HK-2 (cell line): ENCODE measurements around the gene IRAK2.
A peak's percentile ranks its signal among the peaks of the same experiment; 100 is the strongest.

ENCODE experiments used
- DNase-seq: peaks from one replicate; pipeline ENCODE4 v3.0.0-alpha.2; 2018; ENCODE audit not compliant: unreplicated experiment

The IRAK2 gene

GRCh38 chr3:10189557-10190354, 25.0 kb downstream of the IRAK2 start:
- no peak for DNase-seq

DNA sequence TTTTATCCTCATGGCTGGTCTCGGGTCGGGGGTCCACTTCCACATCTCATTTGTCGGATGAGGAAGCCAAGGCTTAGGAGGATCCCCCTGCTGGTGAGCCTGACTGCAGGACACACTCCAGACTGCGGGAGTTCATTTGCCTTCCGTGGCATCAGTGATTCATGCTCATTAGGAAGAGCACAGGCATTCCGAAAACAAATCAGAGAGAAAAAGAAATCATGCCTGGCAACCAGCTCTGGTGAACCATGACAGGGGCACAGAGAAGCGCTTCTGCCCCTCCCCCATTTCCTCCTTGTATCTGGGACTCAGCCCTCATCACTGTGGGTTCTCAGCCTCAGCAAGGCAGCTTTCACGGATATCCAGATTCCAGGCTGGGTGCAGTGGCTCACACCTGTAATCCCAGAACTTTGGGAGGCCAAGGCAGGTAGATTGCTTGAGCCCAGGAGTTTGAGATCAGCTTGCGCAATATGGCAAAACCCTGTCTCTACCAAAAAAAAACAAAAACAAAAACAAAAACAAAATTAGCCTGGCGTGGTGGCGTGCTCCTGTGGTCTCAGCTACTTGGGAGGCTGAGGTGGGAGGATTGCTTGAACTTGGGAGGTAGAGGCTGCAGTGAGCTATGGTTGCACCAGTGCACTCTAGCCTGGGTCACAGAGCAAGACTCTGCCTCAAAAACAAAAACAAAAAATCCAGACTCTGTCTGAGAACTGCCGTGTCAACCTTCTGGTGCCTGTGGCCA, 28.4 kb downstream of the IRAK2 start:
- DNase-seq, result peak; percentile 82

DNA sequence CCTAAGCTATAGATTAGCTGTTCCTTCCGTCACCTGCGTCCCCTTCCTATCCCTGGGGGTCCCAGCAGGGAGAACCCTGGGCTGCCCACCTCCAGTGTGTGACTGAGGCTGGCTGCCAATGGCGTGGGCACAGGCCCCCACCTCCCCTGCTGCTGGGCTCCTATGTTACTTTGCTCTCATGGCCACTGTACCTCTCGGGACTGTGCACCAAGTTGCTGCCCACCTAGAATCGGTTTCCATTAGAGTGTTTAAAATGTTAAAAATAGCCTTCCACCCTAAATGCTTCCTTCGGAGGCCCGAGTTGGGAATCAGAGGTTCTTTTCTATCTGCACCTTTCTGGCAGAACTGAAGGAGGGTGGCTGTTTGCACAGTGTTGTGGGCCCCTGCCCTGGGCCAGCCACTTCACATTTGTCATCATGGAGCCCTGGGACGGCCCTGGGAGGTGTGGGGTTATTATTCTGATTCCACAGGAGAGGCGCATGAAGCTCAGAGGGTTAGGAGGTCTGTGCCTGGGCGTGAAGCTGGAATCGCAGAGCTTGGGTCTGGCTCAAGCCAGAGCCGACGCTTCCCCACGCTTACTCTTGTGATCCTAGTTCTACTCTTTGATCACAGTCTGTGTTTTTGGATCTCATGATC, 29.1 kb downstream of the IRAK2 start:
- DNase-seq, result no peak

- DNase-seq, result no peak
These were observed 29.8 kb downstream of the IRAK2 start for GRCh38 chr3:10194328-10195071.

DNA sequence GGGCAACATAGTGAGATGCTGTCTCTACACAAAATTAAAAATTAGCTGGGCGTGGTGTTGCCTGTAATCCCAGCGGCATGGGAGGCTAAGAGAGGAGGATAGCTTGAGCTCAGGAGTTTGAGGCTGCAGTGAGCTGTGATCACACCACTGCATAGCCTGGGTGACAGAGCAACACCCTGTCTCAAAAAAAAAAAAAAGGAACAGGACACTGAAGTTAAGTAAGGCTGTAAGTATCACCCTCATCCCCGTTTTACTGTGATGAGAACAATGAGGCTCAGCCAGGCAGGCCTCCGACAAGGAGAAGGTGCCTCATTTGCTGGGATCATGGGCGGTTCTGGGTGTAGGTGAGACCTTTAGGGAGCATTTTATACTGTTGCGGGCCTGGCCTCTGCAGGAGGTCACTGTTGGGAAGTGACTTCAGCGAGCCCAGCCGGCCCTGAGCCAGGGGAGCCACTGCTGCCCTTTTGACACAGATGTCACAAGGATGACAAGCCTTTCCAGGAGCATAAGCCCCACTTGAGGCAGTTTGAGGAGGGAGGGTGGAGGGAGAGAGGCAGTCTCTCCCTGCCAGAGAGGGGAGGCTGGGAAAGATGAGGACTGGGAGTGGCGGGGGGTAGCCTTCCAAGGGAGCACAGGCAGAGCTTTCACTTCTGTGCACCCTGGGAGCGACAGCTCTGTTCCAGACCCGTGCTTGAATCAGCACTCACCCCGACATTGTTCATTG, 30.8 kb downstream of the IRAK2 start:
- no peak for DNase-seq

GRCh38 chr3:10196389-10197052, 31.8 kb downstream of the IRAK2 start:
- no peak for DNase-seq

DNA sequence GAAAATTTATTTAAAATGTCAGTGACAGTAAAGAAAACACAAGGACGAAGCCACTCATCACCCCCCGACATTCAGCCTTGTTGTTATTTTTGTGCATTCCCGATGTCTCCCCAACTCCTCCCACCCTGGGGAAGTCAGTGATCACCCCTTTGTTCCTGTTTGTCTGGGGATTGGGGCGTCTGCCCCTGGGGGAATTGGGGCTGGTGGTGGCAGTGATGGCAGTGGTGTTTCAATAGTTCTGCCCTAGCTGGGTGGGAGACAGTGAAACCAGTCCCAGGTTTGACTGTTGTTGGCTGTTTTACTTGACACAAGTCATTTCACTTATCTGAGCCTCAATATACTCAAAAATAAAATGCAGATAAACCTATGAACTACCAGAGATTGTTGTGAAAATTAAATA, 33.5 kb downstream of the IRAK2 start:
- DNase-seq, result no peak

GRCh38 chr3:10198761-10199649, 34.3 kb downstream of the IRAK2 start:
- peak; percentile 68 for DNase-seq

- DNase-seq, result no peak
These were observed 40.2 kb downstream of the IRAK2 start for GRCh38 chr3:10204921-10205320.

DNA sequence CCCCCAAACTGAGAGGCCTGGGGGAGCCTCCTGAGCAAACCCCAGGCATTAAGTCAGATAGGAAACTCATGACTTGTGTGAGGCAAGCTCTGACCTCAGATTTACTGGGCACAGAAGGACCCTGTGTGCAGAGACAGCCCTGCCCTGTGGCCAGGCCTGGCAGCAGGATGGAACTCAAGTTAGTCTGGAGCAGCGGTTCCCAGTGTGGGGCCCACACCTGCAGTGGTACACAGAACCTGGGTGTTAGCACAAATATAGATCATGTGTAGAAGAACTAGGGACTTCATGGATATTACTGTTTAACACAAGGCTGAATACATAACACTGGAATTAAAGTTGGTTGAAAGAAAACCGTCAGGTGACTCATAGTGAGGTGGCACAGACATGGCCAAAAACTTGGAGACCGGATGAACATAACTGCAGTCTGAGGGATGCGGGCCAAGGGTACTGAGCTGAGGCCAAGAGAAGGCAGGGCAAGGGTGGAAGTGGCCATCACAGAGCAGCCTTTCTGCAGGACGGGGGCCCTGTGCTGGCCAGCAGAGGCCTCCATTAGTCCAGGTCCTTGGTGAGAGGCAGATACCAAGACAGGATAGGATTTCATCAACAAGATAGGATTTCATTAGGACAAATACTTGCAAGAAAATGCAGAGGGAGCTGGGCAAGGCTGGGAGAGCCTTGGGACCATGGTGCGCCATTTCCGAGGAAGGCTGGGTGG, 40.9 kb downstream of the IRAK2 start:
- DNase-seq, result peak; percentile 68

DNA sequence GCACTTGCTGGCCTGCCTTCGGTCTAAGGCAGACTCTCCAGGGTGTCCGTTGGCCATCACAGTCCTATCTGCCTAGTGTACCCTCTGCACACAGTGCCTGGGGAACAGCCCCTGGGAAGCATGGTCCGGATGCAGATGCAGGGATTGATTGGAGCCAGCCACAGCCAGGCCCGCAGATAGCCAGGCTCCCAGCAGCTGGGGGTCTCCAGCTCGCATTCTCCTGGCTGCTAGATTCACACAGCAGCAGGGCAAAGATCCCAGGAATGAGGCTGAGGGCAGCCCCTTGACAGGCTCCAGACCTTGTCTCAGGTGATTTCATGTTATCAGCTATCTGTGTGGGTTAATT, 41.4 kb downstream of the IRAK2 start:
- no peak for DNase-seq

DNA sequence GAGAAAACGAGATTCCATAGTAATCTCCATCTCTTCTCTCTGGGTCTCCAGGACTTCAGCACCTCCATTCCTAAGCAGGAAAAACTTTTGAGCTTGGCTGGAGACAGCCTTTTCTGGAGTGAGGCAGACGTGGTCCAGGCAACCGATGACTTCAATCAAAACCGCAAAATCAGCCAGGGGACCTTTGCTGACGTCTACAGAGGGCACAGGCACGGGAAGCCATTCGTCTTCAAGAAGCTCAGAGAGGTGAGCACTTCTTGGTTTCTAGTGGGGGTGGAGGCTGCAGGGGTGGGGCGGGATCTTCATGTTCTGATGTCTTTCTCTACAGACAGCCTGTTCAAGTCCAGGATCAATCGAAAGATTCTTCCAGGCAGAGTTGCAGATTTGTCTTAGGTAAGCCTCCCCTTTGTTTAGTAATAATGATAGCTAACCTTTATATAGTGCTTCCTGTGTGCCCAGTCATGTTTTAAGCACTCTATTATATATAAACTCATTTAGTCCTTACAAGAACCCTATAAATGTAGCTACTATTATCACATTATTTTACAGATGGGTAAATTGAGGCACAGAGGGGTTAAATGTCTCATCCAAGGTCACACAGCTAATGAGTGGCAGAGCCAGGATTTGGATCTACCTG, 48.6 kb downstream of the IRAK2 start:
- no peak for DNase-seq

GRCh38 chr3:10215578-10216368, 51.1 kb downstream of the IRAK2 start:
- DNase-seq, result no peak

DNA sequence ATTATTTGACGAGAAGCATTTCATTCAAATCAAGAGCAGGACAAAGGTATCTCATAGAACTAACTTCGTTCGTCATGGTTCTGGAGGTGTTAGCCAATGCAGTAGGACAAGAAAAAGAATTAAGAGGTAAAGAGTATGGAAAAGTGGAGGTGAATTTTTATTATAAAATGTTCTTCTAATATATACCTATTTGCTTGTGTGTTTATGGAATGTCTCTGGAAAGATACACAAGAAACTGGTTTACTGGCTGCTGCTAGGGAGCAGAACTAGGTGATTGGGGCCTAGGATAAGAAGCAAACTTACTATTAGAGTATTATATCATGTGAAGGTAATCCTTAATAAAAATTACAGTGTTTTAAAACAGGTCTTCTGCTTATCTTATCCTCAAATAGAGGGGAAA, 52.6 kb downstream of the IRAK2 start:
- DNase-seq, result no peak

GRCh38 chr3:10219737-10220136, 55.0 kb downstream of the IRAK2 start:
- no peak for DNase-seq

DNA sequence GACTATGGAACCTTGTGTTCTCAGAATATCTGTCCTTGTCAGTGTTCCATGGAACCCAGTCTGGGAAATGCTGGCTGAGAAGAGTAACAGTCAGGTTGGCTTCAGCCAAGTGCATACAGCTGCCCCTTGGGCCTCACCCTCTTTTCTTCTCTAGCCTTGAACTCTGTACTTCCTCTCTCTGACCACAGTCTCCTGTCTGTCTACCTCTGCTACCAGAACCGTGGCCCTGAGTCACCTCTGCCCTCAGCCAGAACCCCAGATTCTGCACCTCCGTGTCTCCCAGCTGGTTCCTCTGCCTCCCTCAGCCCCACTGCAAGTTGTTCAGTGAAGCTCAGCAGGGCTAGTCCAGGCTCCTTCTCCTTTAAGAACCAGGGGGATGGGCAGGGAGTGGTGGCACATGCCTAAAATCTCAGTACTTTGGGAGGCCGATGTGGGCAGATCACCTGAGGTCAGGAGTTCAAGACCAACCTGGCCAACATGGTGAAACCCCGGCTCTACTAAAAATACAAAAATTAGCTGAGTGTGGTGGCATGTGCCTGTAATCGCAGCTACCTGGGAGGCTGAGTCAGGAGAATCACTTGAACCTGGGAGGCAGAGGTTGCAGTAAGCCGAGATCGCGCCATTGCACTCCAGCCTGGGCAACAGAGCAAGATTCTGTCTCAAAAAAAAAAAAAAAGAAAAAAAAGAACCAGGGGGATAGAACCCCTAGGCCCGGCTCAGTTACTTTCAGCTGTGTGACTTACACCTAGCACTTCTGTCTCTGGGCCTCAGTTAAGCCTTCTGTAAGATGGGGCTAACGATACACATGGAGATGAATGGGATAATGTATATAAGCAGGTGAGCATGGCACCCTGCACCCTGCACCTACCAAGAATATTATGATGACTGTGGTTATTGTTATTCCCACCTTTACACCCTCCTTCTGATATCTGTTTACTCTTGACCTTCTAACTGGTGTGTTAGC, 59.2 kb downstream of the IRAK2 start:
- DNase-seq, result peak; percentile 28
